GM21447 (cell line): ENCODE measurements around the gene ZNF519.
A peak's percentile ranks its signal among the peaks of the same experiment; 100 is the strongest.
"Not testable (repeated sequence)": the region's sequence is repeated elsewhere in the genome, so short reads cannot be mapped to it uniquely, and the experiment has no call there.

ENCODE experiments used
- ATAC-seq: cut with Tn5 transposase; IDR thresholded peaks from one replicate; pipeline ENCODE4 v1.9.1; 2021; ENCODE audit not compliant: unreplicated experiment

The ZNF519 gene

GRCh38 chr18:14147935-14148865 is 16.0 kb upstream of the ZNF519 start:
- ATAC-seq, result not testable (repeated sequence)

GRCh38 chr18:14146771-14147170 is 14.5 kb upstream of the ZNF519 start:
- not testable (repeated sequence) for ATAC-seq

- ATAC-seq, result not testable (repeated sequence)
Observed at GRCh38 chr18:14145581-14146338, 13.5 kb upstream of the ZNF519 start.

- ATAC-seq, result not testable (repeated sequence)
Observed at GRCh38 chr18:14145021-14145420, 12.8 kb upstream of the ZNF519 start.

GRCh38 chr18:14144628-14144895 is 12.3 kb upstream of the ZNF519 start:
- no peak for ATAC-seq

- not testable (repeated sequence) for ATAC-seq
Observed at GRCh38 chr18:14143871-14144627, 11.8 kb upstream of the ZNF519 start.

- ATAC-seq, result not testable (repeated sequence)
Observed at GRCh38 chr18:14143396-14143795, 11.2 kb upstream of the ZNF519 start.

GRCh38 chr18:14142177-14142576 is 9.9 kb upstream of the ZNF519 start:
- ATAC-seq, result not testable (repeated sequence)

GRCh38 chr18:14139583-14139982 is 7.3 kb upstream of the ZNF519 start:
- ATAC-seq, result not testable (repeated sequence)

GRCh38 chr18:14137971-14138370 is 5.7 kb upstream of the ZNF519 start:
- not testable (repeated sequence) for ATAC-seq

GRCh38 chr18:14131696-14132270 is 452 bp downstream of the ZNF519 start:
- ATAC-seq, result peak; percentile 23

- not testable (repeated sequence) for ATAC-seq
Observed at GRCh38 chr18:14130804-14131203, 1.4 kb downstream of the ZNF519 start.

- ATAC-seq, result no peak
Observed at GRCh38 chr18:14124689-14125088, 7.5 kb downstream of the ZNF519 start.

- no peak for ATAC-seq
Observed at GRCh38 chr18:14122097-14122496, 10.1 kb downstream of the ZNF519 start.

GRCh38 chr18:14120926-14121325 is 11.3 kb downstream of the ZNF519 start:
- ATAC-seq, result no peak

- ATAC-seq, result no peak
Observed at GRCh38 chr18:14117606-14118005, 14.6 kb downstream of the ZNF519 start.

GRCh38 chr18:14106906-14107305 is 25.3 kb downstream of the ZNF519 start:
- no peak for ATAC-seq

GRCh38 chr18:14104906-14105748 is 27.1 kb downstream of the ZNF519 start:
- no peak for ATAC-seq

- no peak for ATAC-seq
Observed at GRCh38 chr18:14104201-14104600, 28.0 kb downstream of the ZNF519 start.
